Body of pancreas (tissue), 4 donors: ENCODE results near the gene LRRC28. TPM values are rescaled to one million over a fixed set of nuclear protein-coding genes. Genes with fewer than 3 reads are reported as not detected.

ENCODE experiments used
- ATAC-seq: fragments of 150-250 bp; one replicate; pipeline ENCODE4 v1.9.1; 2016
- DNase-seq, 4 donors: peaks; one replicate each; pipeline ENCODE4 v3.0.0-alpha.2; 2019
- H3K27ac ChIP-seq, 4 donors: fragments of 200-600 bp; sonication (generic); 1 replicate in 3 of 4; 2 replicates in 1 of 4; pipeline versions ENCODE4 v1.5.1 to v1.6.1; 2016 to 2019; ENCODE audit warnings: mild to moderate bottlenecking in 1 of 4, mixed read lengths in 1 of 4, moderate library complexity in 1 of 4
- H3K27me3 ChIP-seq, 2 donors: fragments of 200-600 bp; sonication (generic); one replicate each; pipeline ENCODE4 v1.6.0; 2016; ENCODE audit warnings: mild to moderate bottlenecking in 1 of 2
- H3K36me3 ChIP-seq, 2 donors: fragments of 200-600 bp; sonication (generic); replicated peaks in 1 of 2; 2 replicates each; pipeline ENCODE4 v1.5.1; 2016; ENCODE audit warnings: low read depth in 2 of 2; ENCODE audit not compliant: insufficient read depth in 1 of 2
- H3K4me1 ChIP-seq: fragments of 200-600 bp; sonication (generic); one replicate; pipeline ENCODE4 v1.6.0; 2016
- H3K4me3 ChIP-seq, 2 donors: fragments of 200-600 bp; sonication (generic); 1 replicate in 1 of 2; 2 replicates in 1 of 2; pipeline ENCODE4 v1.5.1; 2016 to 2019
- H3K9me3 ChIP-seq, 3 donors: fragments of 200-600 bp; sonication (generic); 1 replicate in 2 of 3; 2 replicates in 1 of 3; pipeline ENCODE4 v1.5.1; 2016
- POLR2A ChIP-seq, 3 donors: fragments of 450-650 bp; IDR thresholded peaks; one replicate each; pipeline ENCODE4 v1.6.1; 2016; ENCODE audit warnings: antibody characterized with exemption in 3 of 3, mild to moderate bottlenecking in 2 of 3
- WGBS, 2 donors: methylation state at CpG; one replicate each; pipeline ENCODE4 v1.1.5; 2017; 5-methylcytosine and 5-hydroxymethylcytosine counted together
- intact Hi-C: fragments of 100-400 bp; cut with DNase I; formaldehyde crosslinking; loops from one replicate; pipeline ENCODE4 v1.15.1; 2023
- total RNA-seq, 2 donors: library from RNA; depleted of rRNA; stranded (reverse); fragments of >200 nt; gene quantifications; one replicate each; pipeline ENCODE4 v1.1.0, GENCODE V29; 2016
- TF ChIP-seq, protein P1 (sequence below), 7 experiments: fragments of 450-650 bp in 4 of 7; fragments of 200-600 bp in 3 of 7; sonication (generic) in 3 of 7; IDR thresholded peaks; one replicate each; pipeline ENCODE4 v1.5.1; 2016 to 2019; ENCODE audit warnings: antibody characterized with exemption in 7 of 7

Gene LRRC28
- total RNA-seq, 2 donors from 2014 or later = 13.0 to 59.3 TPM

DNA sequence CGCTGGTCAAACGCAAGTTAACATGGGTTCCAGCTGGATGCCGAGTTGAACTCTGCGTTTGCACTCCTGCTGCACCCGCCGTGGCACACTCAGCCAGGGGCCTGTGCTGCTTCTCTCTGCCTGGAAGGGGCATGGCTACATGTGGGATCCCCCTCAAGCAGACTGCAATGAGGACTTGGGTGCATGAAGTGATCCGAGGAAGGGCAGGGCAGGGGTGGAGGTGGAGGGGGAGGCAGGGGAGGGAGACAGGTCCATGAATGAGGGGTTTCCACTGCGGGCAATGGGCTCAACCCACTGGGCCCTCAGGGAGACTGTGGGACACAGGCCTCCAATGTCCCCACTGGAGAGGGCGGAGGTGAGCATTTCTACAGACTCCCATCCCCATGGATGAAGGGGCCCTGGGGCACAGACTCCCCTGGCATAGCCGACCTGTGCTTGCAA, 172.9 kb downstream of the LRRC28 start:
- no peak for ATAC-seq
- no peak overlapping the region for H3K27ac ChIP-seq
- H3K36me3 ChIP-seq = no peaks in the 10 kb centered on the region
- no peaks in the 10 kb centered on the region for H3K9me3 ChIP-seq
- peaks cover 0 to 4% of the 10 kb centered on the region in 2 donors for H3K27me3 ChIP-seq
- no peak overlapping the region for H3K4me3 ChIP-seq
- intact Hi-C loops = no loop called here
- no peak for DNase-seq
- 84 to 98% methylated on average over 7 to 9 of the region's 10 CpGs for WGBS, 2 donors
- H3K4me1 ChIP-seq = peaks cover 4% of the 10 kb centered on the region
- TF ChIP-seq POLR2A (IDR thresholded peaks at IDR 0.05) = no peak
- TF ChIP-seq, protein P1, sequence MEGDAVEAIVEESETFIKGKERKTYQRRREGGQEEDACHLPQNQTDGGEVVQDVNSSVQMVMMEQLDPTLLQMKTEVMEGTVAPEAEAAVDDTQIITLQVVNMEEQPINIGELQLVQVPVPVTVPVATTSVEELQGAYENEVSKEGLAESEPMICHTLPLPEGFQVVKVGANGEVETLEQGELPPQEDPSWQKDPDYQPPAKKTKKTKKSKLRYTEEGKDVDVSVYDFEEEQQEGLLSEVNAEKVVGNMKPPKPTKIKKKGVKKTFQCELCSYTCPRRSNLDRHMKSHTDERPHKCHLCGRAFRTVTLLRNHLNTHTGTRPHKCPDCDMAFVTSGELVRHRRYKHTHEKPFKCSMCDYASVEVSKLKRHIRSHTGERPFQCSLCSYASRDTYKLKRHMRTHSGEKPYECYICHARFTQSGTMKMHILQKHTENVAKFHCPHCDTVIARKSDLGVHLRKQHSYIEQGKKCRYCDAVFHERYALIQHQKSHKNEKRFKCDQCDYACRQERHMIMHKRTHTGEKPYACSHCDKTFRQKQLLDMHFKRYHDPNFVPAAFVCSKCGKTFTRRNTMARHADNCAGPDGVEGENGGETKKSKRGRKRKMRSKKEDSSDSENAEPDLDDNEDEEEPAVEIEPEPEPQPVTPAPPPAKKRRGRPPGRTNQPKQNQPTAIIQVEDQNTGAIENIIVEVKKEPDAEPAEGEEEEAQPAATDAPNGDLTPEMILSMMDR (IDR thresholded peaks at IDR 0.05) = no peak

DNA sequence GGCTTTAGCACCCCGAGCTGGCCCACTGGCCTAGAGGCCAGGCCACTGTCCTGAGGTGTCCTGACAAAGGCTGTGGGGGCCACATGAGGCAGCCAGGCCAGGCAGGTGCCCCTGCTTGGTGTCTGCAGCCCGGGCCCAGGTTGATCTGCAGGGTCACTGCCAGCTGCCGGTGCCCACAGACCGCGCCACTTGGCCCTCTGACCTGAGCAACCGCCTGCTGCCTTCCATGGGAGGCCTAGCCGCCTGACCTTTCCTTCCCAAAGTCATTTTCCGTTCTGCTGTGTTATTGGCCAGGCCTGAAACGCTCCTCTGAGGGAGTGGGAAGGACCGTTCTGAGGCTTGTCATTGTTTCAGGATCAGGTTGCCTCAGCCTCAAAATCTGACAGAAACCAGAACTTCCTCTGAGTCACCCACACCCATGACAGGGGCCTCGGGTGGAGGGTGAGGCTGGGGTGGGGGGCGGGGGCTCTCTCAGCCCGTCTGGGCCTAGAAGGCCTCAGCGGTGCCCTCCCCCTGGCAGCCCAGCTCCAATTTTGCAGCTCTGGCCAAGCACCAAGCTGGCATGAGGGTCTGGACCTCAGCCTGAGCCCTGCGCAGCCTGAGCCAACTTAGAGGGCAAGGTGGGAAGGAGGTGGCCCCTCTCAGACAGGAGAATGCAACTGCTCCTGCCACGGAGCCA, 173.8 kb downstream of the LRRC28 start:
- peaks cover 4% of the 10 kb centered on the region for H3K4me1 ChIP-seq
- H3K27me3 ChIP-seq = peaks cover 0 to 4% of the 10 kb centered on the region in 2 donors
- no peaks in the 10 kb centered on the region for H3K9me3 ChIP-seq
- TF ChIP-seq, protein P1 (IDR thresholded peaks at IDR 0.05) = no peak
- TF ChIP-seq POLR2A (IDR thresholded peaks at IDR 0.05) = no peak
- intact Hi-C loops = no loop called here
- peak overlapping the region in 2 of 4 donors; percentile 40 to 62 for H3K27ac ChIP-seq
- H3K36me3 ChIP-seq = no peaks in the 10 kb centered on the region
- 64 to 65% methylated on average over 8 to 15 of the region's 16 CpGs for WGBS, 2 donors
- DNase-seq (peak in 1 of 4 donors; percentile 58), ATAC-seq (peak; percentile 60)
- no peak overlapping the region for H3K4me3 ChIP-seq

DNA sequence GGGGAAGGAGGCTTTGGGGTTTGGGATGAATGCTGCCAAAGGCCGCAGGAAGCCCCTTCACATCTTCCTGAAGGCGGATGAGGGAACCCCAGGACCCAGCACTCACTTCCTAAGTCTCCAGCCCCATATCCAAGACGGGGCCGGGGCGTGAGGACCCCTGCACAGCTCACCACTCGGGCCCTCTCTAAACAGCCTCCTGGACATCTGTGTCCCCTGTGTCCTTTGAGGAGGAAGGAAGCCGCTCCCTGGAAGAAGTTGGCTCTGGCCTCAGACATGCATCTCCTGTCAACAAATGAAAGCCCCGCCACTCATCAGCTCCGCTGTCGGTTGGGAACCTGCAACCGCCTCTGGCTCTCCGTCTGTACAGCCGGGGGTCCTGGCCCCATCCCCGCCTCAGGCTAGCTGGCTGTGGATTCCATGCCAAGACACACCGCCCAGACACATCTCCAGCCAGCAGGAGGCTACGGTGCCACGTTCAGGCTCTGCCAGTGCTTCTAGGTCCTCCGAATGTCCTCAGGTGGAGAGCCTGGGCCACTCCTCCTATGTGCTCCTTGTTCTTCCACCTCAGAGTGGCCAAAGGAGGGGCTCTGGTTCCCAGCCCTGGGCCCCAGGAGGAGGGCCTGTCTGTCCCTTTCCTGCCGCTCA, 174.5 kb downstream of the LRRC28 start:
- intact Hi-C loops = no loop called here
- no peaks in the 10 kb centered on the region for H3K9me3 ChIP-seq
- TF ChIP-seq, protein P1 (IDR thresholded peaks at IDR 0.05) = no peak
- TF ChIP-seq POLR2A (IDR thresholded peaks at IDR 0.05) = no peak
- 54 to 66% methylated on average over 7 to 18 of the region's 19 CpGs for WGBS, 2 donors
- peak overlapping the region in 2 of 4 donors; percentile 24 to 62 for H3K27ac ChIP-seq
- no peak for DNase-seq
- H3K36me3 ChIP-seq = no peaks in the 10 kb centered on the region
- peaks cover 4% of the 10 kb centered on the region for H3K4me1 ChIP-seq
- H3K4me3 ChIP-seq = no peak overlapping the region
- H3K27me3 ChIP-seq = peaks cover 0 to 4% of the 10 kb centered on the region in 2 donors
- peak; percentile 35 for ATAC-seq

DNA sequence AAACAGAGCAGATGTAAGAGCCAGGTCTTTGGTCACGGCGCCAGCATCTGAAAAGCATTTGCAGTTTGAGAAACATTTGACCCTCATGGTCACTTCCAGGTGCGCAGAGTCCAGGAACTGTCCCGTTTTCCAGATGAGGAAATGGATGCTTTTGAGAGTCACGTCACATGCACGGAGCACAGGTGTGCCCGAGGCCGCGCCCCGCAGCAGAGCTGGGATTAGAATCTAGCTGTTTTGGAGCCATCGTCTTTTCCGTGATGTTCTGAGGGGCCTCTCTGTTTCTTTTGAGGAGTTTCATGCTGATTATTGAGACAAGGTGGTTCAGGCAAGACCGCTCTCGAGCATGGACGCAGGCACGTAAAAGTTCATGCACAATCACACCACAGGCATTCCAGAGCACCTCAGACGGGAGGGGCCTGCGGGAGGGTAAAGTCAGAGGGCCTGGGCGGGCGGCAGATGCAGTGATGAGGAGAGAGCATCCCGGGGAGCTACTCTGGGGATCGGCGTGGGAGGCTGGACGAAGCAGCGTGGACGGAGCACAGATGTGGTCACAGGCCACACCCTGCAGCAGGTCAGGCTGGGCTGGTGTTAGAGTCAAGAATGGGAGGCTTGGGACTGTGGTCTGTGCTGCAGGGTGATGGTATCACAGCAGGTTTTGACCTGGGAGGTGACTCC, 175.3 kb downstream of the LRRC28 start:
- no peak overlapping the region for H3K4me3 ChIP-seq
- peak overlapping the region in 1 of 4 donors; percentile 24 for H3K27ac ChIP-seq
- WGBS, 2 donors = 80 to 88% methylated on average over 25 to 26 of the region's 26 CpGs
- peaks cover 0 to 4% of the 10 kb centered on the region in 2 donors for H3K27me3 ChIP-seq
- intact Hi-C loops = no loop called here
- ATAC-seq = no peak
- H3K9me3 ChIP-seq = no peaks in the 10 kb centered on the region
- DNase-seq = no peak
- no peaks in the 10 kb centered on the region for H3K4me1 ChIP-seq
- no peaks in the 10 kb centered on the region for H3K36me3 ChIP-seq
- TF ChIP-seq, protein P1 (IDR thresholded peaks at IDR 0.05) = no peak
- no peak for TF ChIP-seq POLR2A (IDR thresholded peaks at IDR 0.05)
